Heart left ventricle (tissue), 16 donors: ENCODE measurements around the gene WRAP53. TPM values are rescaled to one million over a fixed set of nuclear protein-coding genes. Genes with fewer than 3 reads are reported as not detected.

Experiments
- ATAC-seq, 4 donors: fragments of 200-7000 bp; cut with Tn5 transposase; one replicate each; pipeline ENCODE4 v1.9.1; 2020 to 2022; ENCODE audit warnings: moderate library complexity in 4 of 4, mild to moderate bottlenecking in 3 of 4, moderate number of reproducible peaks in 1 of 4
- DNase-seq, 5 donors: peaks; one replicate each; pipeline ENCODE4 v3.0.0-alpha.2; 2020
- H3K27ac ChIP-seq, 12 donors: fragments of 200-600 bp; sonication (generic) in 4 of 12; one replicate each; pipeline versions ENCODE4 v1.5.0 to v1.8.0; 2016 to 2022; ENCODE audit warnings: mild to moderate bottlenecking in 2 of 12
- H3K27me3 ChIP-seq, 9 donors: fragments of 200-600 bp; sonication (generic) in 2 of 9; one replicate each; pipeline versions ENCODE4 v1.5.1 to v1.8.0; 2016 to 2022; ENCODE audit warnings: mild to moderate bottlenecking in 3 of 9
- H3K36me3 ChIP-seq, 9 donors: fragments of 200-600 bp; sonication (generic) in 2 of 9; one replicate each; pipeline versions ENCODE4 v1.5.0 to v1.8.0; 2018 to 2022; ENCODE audit warnings: mild to moderate bottlenecking in 2 of 9
- H3K4me1 ChIP-seq, 12 donors: fragments of 200-600 bp; sonication (generic) in 4 of 12; one replicate each; pipeline versions ENCODE4 v1.5.0 to v1.8.0; 2016 to 2022; ENCODE audit warnings: mild to moderate bottlenecking in 3 of 12
- H3K4me3 ChIP-seq, 12 donors: fragments of 200-600 bp; sonication (generic) in 4 of 12; one replicate each; pipeline versions ENCODE4 v1.5.0 to v1.8.0; 2017 to 2022; ENCODE audit warnings: mild to moderate bottlenecking in 9 of 12, moderate library complexity in 4 of 12
- H3K9me3 ChIP-seq, 12 donors: fragments of 200-600 bp; sonication (generic) in 4 of 12; one replicate each; pipeline versions ENCODE4 v1.5.0 to v1.8.0; 2016 to 2022; ENCODE audit warnings: mild to moderate bottlenecking in 1 of 12
- POLR2A ChIP-seq, 2 donors: fragments of 450-650 bp; IDR thresholded peaks; one replicate each; pipeline ENCODE4 v1.6.1; 2017; ENCODE audit warnings: antibody characterized with exemption in 2 of 2, mild to moderate bottlenecking in 2 of 2, moderate library complexity in 2 of 2
- WGBS, 4 donors: extraction: QIAGEN DNeasy Blood & Tissue Kit in 2 of 4; methylation state at CpG; one replicate each; pipeline versions ENCODE4 v1.1.5 to v1.1.7; 2013 to 2018; 5-methylcytosine and 5-hydroxymethylcytosine counted together
- intact Hi-C, 10 donors: fragments of 100-400 bp; cut with DNase I; formaldehyde crosslinking; loops; one replicate each; pipeline versions ENCODE4 v1.11.1 to v1.14.2; 2022
- polyA plus RNA-seq, 2 donors: library from polyadenylated mRNA; stranded (reverse); fragments of 200-250 nt; gene quantifications; one replicate each; pipeline ENCODE4 v1.2.3, GENCODE V29; 2013
- total RNA-seq, 9 donors: library from RNA; depleted of rRNA in 2 of 9; stranded (reverse); fragments of >200 nt in 2 of 9; fragmentation: NEBNext Ultra II Directional in 3 of 9; extraction: Animal tissue kit (Norgen Biotek cat#: 25700) in 3 of 9; gene quantifications; one replicate each; pipeline versions ENCODE4 v1.1.0 to v1.2.4, GENCODE V29; 2016 to 2023
- TF ChIP-seq, protein P1 (sequence below), 12 donors: fragments of 200-600 bp; sonication (generic) in 4 of 12; IDR thresholded peaks; one replicate each; pipeline versions ENCODE4 v1.5.0 to v1.8.0; 2018 to 2022; ENCODE audit warnings: antibody characterized with exemption in 12 of 12, mild to moderate bottlenecking in 5 of 12
- donor health status: ischemic (EF 13 %, LVEDD 7.1; RV severe dilation, severe dysfunction).
- donor health status: healthy with polysubstance abuse.
- donor health status: DM: no; HTN: yes; CAD: no.
- donor health status: DM: no; HTN: no; CAD: no.
- donor health status: ischemic (EF 25% LVEDD 6.9; RV normal size, moderate dysfunction).
- donor health status: ischemic (EF 25% LVEDD 5.7; RV mildly dilated, moderate dysfunction).
- donor health status: healthy.
- donor health status: DM: yes; HTN: yes; CAD: no.
- donor health status: ischemic (EF 35%, LVEDD 5.7; RV mildly dilated, moderate dysfunction).
- donor health status: nonischemic (EF 11% LVEDD 7.7; RV severe dilation, severe dysfunction).
- donor health status: DM: yes; HTN: yes; CAD: no.
- donor health status: PGD.
- donor health status: ischemic (EF 29% LVEDD 5.4; RV normal size, mild dysfunction).
- donor health status: nonischemic (EF 23%, LVEDD 6.1; RV moderate dilation, normal function).

The WRAP53 gene
- total and polyA plus RNA-seq, 11 donors = 3.7 to 12.0 (median 5.0) TPM

DNA sequence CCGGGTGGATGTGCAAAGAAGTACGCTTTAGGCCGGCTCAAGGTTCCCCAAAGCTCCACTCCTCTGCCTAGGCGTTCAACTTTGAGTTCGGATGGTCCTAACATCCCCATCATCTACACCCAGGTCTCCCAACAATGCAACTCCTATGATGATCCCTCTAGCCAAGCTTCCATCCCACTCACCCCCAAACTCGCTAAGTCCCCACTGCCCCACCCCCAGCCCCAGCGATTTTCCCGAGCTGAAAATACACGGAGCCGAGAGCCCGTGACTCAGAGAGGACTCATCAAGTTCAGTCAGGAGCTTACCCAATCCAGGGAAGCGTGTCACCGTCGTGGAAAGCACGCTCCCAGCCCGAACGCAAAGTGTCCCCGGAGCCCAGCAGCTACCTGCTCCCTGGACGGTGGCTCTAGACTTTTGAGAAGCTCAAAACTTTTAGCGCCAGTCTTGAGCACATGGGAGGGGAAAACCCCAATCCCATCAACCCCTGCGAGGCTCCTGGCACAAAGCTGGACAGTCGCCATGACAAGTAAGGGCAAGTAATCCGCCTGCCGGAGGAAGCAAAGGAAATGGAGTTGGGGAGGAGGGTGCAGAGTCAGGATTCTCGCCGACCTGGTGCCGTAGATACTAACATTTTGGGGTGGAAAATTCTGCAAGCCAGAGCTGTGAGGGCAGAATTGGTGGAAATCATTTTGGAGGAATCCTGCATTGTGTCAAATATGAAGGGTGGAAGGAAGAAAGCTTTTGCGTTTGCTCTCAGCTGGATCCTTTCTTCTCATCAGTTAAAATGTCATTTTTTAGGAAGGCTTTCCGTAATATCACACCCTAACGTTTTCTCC, 987 bp upstream of the WRAP53 start, which contains the start of gene TP53:
TSS of gene TP53 (minus strand) at position 419 of the 836 bp plus-strand sequence. CDS start 10,896 bp downstream, outside the sequence.
- Histone ChIP-seq H3K27me3 (no peaks in the 10 kb centered on the region), H3K36me3 (peaks cover 0 to 16% (median 0%) of the 10 kb centered on the region in 9 donors), H3K9me3 (no peaks in the 10 kb centered on the region), H3K4me1 (peaks cover 0 to 37% (median 24%) of the 10 kb centered on the region in 12 donors), H3K27ac (peak within 1 kb of the TSS; percentile 89 to 99 (median 96)), H3K4me3 (peak within 1 kb of the TSS; percentile 67 to 97 (median 86))
- intact Hi-C loops = loop anchor here in 9 of 10 donors (1.0 to 10.0 kb wide), 14 partner anchors 35 to 380 kb away; partner anchors contain the start of genes SHBG (in 4 of the 9), ATP1B2 (in 1 of the 9), CYB5D1 (in 1 of the 9) and EIF5A (in 1 of the 9)
- TF ChIP-seq, protein P1, sequence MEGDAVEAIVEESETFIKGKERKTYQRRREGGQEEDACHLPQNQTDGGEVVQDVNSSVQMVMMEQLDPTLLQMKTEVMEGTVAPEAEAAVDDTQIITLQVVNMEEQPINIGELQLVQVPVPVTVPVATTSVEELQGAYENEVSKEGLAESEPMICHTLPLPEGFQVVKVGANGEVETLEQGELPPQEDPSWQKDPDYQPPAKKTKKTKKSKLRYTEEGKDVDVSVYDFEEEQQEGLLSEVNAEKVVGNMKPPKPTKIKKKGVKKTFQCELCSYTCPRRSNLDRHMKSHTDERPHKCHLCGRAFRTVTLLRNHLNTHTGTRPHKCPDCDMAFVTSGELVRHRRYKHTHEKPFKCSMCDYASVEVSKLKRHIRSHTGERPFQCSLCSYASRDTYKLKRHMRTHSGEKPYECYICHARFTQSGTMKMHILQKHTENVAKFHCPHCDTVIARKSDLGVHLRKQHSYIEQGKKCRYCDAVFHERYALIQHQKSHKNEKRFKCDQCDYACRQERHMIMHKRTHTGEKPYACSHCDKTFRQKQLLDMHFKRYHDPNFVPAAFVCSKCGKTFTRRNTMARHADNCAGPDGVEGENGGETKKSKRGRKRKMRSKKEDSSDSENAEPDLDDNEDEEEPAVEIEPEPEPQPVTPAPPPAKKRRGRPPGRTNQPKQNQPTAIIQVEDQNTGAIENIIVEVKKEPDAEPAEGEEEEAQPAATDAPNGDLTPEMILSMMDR (IDR thresholded peaks at IDR 0.05) = no peak
- peak in 1 of 2 donors; percentile 51 for TF ChIP-seq POLR2A (IDR thresholded peaks at IDR 0.05)
- DNase-seq (peak; percentile 84 to 93 (median 91)), ATAC-seq (peak; percentile 62 to 82 (median 74))
- 0% methylated on average over 26 to 30 of the region's 30 CpGs for WGBS, 4 donors

DNA sequence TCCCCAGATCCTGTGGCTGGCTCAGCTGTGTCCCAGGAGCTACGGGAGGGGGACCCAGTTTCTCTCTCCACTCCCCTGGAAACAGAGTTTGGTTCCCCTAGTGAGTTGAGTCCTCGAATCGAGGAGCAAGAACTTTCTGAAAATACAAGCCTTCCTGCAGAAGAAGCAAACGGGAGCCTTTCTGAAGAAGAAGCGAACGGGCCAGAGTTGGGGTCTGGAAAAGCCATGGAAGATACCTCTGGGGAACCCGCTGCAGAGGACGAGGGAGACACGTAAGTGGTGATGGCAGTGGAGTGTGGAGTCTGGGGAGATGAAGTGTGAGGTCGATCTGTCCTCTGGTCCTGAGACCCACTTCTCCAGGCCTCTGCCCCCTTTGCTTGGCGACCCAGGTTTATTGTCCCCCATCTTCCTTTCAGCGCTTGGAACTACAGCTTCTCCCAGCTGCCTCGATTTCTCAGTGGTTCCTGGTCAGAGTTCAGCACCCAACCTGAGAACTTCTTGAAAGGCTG, 585 bp downstream of the WRAP53 start:
- H3K36me3 ChIP-seq = peaks cover 0 to 22% (median 2%) of the 10 kb centered on the region in 9 donors
- no peaks in the 10 kb centered on the region for H3K27me3 ChIP-seq
- no peak for ATAC-seq
- H3K4me3 ChIP-seq = peak overlapping the region; percentile 1 to 97 (median 84)
- no peaks in the 10 kb centered on the region for H3K9me3 ChIP-seq
- TF ChIP-seq, protein P1 (IDR thresholded peaks at IDR 0.05) = no peak
- TF ChIP-seq POLR2A (IDR thresholded peaks at IDR 0.05) = no peak
- H3K4me1 ChIP-seq = peaks cover 0 to 36% (median 24%) of the 10 kb centered on the region in 12 donors
- WGBS, 4 donors = 11 to 17% (median 15%) methylated on average over 13 of the region's 13 CpGs
- intact Hi-C loops = loop anchor here in 9 of 10 donors (2.0 to 10.0 kb wide), 13 partner anchors 28 to 382 kb away; partner anchors contain the start of genes SHBG (in 4 of the 9), ATP1B2 (in 1 of the 9), CYB5D1 (in 1 of the 9) and DNAH2 (in 1 of the 9)
- H3K27ac ChIP-seq = peak overlapping the region in 10 of 12 donors; percentile 40 to 99 (median 90)
- DNase-seq = no peak

DNA sequence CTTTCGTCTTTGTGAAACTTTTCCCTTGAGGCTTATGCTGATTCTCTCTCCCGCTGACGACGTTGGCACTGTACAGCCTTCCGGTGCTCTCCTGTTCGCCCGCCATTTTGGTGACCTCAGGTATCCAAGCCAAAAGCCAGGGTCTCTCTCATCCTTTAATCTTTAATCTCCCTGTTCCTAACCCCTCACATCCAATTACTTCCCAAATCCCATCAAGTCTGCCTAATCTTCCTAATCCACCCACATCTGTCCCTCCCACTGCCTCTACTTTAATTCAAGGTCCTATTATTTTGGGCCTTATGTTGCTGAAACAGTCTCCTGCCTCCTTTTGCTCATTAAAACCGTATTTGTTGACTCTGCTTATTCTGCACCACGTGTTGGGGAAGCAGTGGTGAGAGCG, 7.3 kb downstream of the WRAP53 start:
- Histone ChIP-seq H3K27me3 (no peaks in the 10 kb centered on the region), H3K9me3 (no peaks in the 10 kb centered on the region), H3K4me3 (no peak overlapping the region), H3K4me1 (no peaks in the 10 kb centered on the region), H3K27ac (no peak overlapping the region), H3K36me3 (peaks cover 0 to 38% (median 13%) of the 10 kb centered on the region in 9 donors)
- WGBS, 4 donors = 91 to 97% (median 95%) methylated on average over 10 of the region's 10 CpGs
- no peak for ATAC-seq
- TF ChIP-seq, protein P1 (IDR thresholded peaks at IDR 0.05) = no peak
- TF ChIP-seq POLR2A (IDR thresholded peaks at IDR 0.05) = no peak
- intact Hi-C loops = no loop called here
- no peak for DNase-seq
